Esophagus muscularis mucosa (tissue), 3 donors: ENCODE measurements around the gene SNAP29.
"Not testable (repeated sequence)": the region's sequence is repeated elsewhere in the genome, so short reads cannot be mapped to it uniquely, and the experiment has no call there.

ENCODE experiments used
- POLR2A ChIP-seq: fragments of 450-650 bp; IDR thresholded peaks from one replicate; pipeline ENCODE4 v1.6.1; 2017; ENCODE audit warnings: antibody characterized with exemption, moderate library complexity, mild to moderate bottlenecking, low read depth
- POLR2AphosphoS5 ChIP-seq, 2 donors: sonication (generic); formaldehyde crosslinking; IDR thresholded peaks; one replicate each; pipeline ENCODE4 v1.6.1; 2017; ENCODE audit warnings: antibody characterized with exemption in 2 of 2
- TF ChIP-seq, protein P1 (sequence below), 3 experiments: fragments of 200-600 bp in 2 of 3; fragments of 450-650 bp in 1 of 3; sonication (generic) in 2 of 3; IDR thresholded peaks; one replicate each; pipeline ENCODE4 v1.5.1; 2017 to 2019; ENCODE audit warnings: antibody characterized with exemption in 3 of 3, mild to moderate bottlenecking in 2 of 3, moderate library complexity in 1 of 3

DNA sequence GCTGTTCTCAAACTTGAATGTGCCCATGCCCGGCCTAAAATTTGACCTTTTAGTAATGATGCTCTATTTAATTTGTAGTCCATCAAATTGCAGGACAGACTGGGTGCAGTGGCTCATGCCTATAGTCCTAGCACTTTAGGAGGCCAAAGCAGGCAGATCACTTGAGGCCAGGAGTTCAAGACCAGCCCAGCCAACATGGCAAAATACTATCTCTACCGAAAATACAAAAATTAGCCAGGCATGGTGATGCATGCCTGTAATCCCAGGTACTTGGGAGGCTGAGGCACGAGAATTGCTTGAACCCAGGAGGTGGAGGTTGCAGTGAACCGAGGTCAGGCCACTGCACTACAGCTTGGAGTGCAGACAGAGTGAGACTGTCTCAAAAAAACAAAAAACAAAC lies 33.6 kb upstream of the SNAP29 start:
- not testable (repeated sequence) for TF ChIP-seq POLR2A; POLR2AphosphoS5 (IDR thresholded peaks at IDR 0.05)
- TF ChIP-seq, protein P1, sequence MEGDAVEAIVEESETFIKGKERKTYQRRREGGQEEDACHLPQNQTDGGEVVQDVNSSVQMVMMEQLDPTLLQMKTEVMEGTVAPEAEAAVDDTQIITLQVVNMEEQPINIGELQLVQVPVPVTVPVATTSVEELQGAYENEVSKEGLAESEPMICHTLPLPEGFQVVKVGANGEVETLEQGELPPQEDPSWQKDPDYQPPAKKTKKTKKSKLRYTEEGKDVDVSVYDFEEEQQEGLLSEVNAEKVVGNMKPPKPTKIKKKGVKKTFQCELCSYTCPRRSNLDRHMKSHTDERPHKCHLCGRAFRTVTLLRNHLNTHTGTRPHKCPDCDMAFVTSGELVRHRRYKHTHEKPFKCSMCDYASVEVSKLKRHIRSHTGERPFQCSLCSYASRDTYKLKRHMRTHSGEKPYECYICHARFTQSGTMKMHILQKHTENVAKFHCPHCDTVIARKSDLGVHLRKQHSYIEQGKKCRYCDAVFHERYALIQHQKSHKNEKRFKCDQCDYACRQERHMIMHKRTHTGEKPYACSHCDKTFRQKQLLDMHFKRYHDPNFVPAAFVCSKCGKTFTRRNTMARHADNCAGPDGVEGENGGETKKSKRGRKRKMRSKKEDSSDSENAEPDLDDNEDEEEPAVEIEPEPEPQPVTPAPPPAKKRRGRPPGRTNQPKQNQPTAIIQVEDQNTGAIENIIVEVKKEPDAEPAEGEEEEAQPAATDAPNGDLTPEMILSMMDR (IDR thresholded peaks at IDR 0.05): not testable (repeated sequence)
